Medulla oblongata (tissue), 1 donor: ENCODE measurements around the gene ZNF524.

Experiments
- DNase-seq: peaks from one replicate; pipeline ENCODE4 v3.0.0-alpha.2; 2015; ENCODE audit errors: extremely low spot score

Gene ZNF524

GRCh38 chr19:55602104-55603001 is 2.3 kb downstream of the ZNF524 start:
- no peak for DNase-seq

GRCh38 chr19:55603115-55603514 is 3.0 kb downstream of the ZNF524 start:
- DNase-seq = no peak

- DNase-seq = no peak
These were observed 3.6 kb downstream of the ZNF524 start for GRCh38 chr19:55603581-55604292.

- DNase-seq = peak; percentile 95
These were observed 5.1 kb downstream of the ZNF524 start for GRCh38 chr19:55605207-55605636.

- DNase-seq = peak; percentile 83
These were observed 5.8 kb downstream of the ZNF524 start, which contains the start of gene ZNF865 for GRCh38 chr19:55605637-55606470. TSS of gene ZNF865 (plus strand) at chr19:55605647. CDS start at chr19:55613619, 7,972 bp downstream.

GRCh38 chr19:55606471-55606787 is 6.3 kb downstream of the ZNF524 start:
- DNase-seq = no peak

GRCh38 chr19:55606817-55607216 is 6.7 kb downstream of the ZNF524 start:
- DNase-seq = no peak

GRCh38 chr19:55609326-55609725 is 9.2 kb downstream of the ZNF524 start:
- no peak for DNase-seq

GRCh38 chr19:55611300-55611982 is 11.4 kb downstream of the ZNF524 start:
- DNase-seq = no peak

- no peak for DNase-seq
These were observed 12.0 kb downstream of the ZNF524 start for GRCh38 chr19:55611983-55612645.

- no peak for DNase-seq
These were observed 13.3 kb downstream of the ZNF524 start for GRCh38 chr19:55613396-55613795.

GRCh38 chr19:55613930-55614710 is 14.0 kb downstream of the ZNF524 start:
- DNase-seq = no peak

GRCh38 chr19:55614711-55615542 is 14.8 kb downstream of the ZNF524 start:
- DNase-seq = no peak

GRCh38 chr19:55615543-55616394 is 15.7 kb downstream of the ZNF524 start:
- DNase-seq = no peak

- no peak for DNase-seq
These were observed 16.3 kb downstream of the ZNF524 start for GRCh38 chr19:55616395-55616875.

- DNase-seq = no peak
These were observed 17.3 kb downstream of the ZNF524 start for GRCh38 chr19:55617426-55617825.

- no peak for DNase-seq
These were observed 18.3 kb downstream of the ZNF524 start for GRCh38 chr19:55618426-55618825.

GRCh38 chr19:55619286-55619685 is 19.2 kb downstream of the ZNF524 start:
- DNase-seq = no peak
